T-helper 2 cell treated with Interferon-gamma antibody and Interleukin-4, amounts not matched to agents 100 ng/mL and 5 ng/mL, for 36 hours (primary cell): ENCODE data around the gene PCDHB7. TPM values are rescaled to one million over a fixed set of nuclear protein-coding genes. Genes with fewer than 3 reads are reported as not detected.
"Not testable (repeated sequence)": the region's sequence is repeated elsewhere in the genome, so short reads cannot be mapped to it uniquely, and the experiment has no call there.

Experiments
- intact Hi-C: fragments of 100-400 bp; cut with micrococcal nuclease; formaldehyde crosslinking; loops from one replicate; pipeline ENCODE4 v1.15.1; 2023
- total RNA-seq: library from RNA; stranded (reverse); gene quantifications from 2 replicates; pipeline ENCODE4 v1.2.3, GENCODE V29; 2022

The PCDHB7 gene
- total RNA-seq, 1 donor from 2014 or later = not detected

DNA sequence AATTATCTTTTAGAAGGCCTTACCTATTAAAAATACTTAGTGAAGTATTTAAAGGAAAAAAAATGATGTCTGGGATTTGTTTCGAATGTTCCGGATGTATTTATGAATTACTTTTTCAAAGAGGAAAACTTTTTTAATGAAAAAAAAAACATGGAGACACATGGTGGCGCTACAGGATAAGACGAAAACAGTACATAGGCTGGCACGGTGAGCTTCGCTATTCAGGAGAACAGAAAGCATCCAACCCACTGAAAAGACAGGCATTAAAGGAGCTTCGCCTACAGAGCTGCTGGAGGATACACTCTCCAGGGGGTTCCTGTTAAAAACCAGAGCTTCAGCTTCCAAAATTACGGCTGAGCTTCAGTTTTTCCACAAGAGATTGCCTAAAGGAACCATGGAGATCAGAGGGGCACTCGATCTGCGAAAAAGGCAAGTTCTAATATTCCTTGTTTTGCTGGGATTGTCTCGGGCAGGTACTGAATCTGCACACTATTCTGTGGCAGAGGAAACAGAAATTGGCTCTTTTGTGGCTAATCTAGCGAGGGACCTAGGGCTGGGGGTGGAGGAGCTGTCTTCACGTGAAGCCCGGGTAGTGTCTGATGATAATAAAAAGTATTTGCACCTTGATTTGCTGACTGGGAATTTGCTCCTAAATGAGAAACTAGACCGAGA, 50.8 kb downstream of the PCDHB7 start, which contains the start of gene PCDHB14:
Gene PCDHB14 (plus strand): TSS at position 232 of the 672 bp plus-strand sequence. CDS start 163 bp downstream, at position 395.
- intact Hi-C loops = no loop called here

DNA sequence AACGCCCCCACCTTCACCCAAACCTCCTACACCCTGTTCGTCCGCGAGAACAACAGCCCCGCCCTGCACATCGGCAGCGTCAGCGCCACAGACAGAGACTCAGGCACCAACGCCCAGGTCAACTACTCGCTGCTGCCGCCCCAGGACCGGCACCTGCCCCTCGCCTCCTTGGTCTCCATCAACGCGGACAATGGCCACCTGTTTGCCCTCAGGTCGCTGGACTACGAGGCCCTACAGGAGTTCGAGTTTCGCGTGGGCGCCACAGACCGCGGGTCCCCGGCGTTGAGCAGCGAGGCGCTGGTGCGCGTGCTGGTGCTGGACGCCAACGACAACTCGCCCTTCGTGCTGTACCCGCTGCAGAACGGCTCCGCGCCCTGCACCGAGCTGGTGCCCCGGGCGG, 52.4 kb downstream of the PCDHB7 start:
- intact Hi-C loops = not testable (repeated sequence)

DNA sequence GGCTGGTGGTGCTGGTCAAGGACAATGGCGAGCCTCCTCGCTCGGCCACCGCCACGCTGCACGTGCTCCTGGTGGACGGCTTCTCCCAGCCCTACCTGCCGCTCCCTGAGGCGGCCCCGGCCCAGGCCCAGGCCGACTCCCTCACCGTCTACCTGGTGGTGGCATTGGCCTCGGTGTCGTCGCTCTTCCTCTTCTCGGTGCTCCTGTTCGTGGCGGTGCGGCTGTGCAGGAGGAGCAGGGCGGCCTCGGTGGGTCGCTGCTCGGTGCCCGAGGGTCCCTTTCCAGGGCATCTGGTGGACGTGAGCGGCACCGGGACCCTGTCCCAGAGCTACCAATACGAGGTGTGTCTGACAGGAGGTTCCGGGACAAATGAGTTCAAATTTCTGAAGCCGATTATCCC, 53.0 kb downstream of the PCDHB7 start:
- intact Hi-C loops = not testable (repeated sequence)

Other genes with a start within 250 kb of the PCDHB7 start
- not detected in 2 replicates for gene PCDHAC1, start 246.3 kb upstream of the PCDHB7 start, total RNA-seq
- not detected in 2 replicates for gene PCDHAC2, start 206.2 kb upstream of the PCDHB7 start, total RNA-seq
- gene PCDHB1, start 121.3 kb upstream of the PCDHB7 start, total RNA-seq = not detected in 2 replicates
- gene PCDHB2, start 78.0 kb upstream of the PCDHB7 start, total RNA-seq = 0.09 and 0.14 TPM in 2 replicates
- gene PCDHB3, start 72.2 kb upstream of the PCDHB7 start, total RNA-seq = not detected in 2 replicates
- not detected in 2 replicates for gene PCDHB4, start 50.8 kb upstream of the PCDHB7 start, total RNA-seq
- not detected in 2 replicates for gene PCDHB5, start 37.4 kb upstream of the PCDHB7 start, total RNA-seq
- gene PCDHB6, start 22.6 kb upstream of the PCDHB7 start, total RNA-seq = not detected in 2 replicates
- not detected in 2 replicates for gene PCDHB8, start 5.1 kb downstream of the PCDHB7 start, total RNA-seq
- not detected in 2 replicates for gene PCDHB16, start 9.7 kb downstream of the PCDHB7 start, total RNA-seq
- gene PCDHB9, start 14.5 kb downstream of the PCDHB7 start, total RNA-seq = not detected in 2 replicates
- gene PCDHB10, start 19.7 kb downstream of the PCDHB7 start, total RNA-seq = not detected in 2 replicates
- not detected in 2 replicates for gene PCDHB11, start 27.0 kb downstream of the PCDHB7 start, total RNA-seq
- gene PCDHB12, start 36.1 kb downstream of the PCDHB7 start, total RNA-seq = not detected in 2 replicates
- gene PCDHB13, start 41.3 kb downstream of the PCDHB7 start, total RNA-seq = not detected in 2 replicates
- gene PCDHB14, start 50.7 kb downstream of the PCDHB7 start, total RNA-seq = not detected in 2 replicates
- gene PCDHB15, start 72.8 kb downstream of the PCDHB7 start, total RNA-seq = not detected in 2 replicates
- gene SLC25A2, start 131.4 kb downstream of the PCDHB7 start, total RNA-seq = 0.25 and 0.59 TPM in 2 replicates
- 60.8 and 64.9 TPM in 2 replicates for gene TAF7, start 148.1 kb downstream of the PCDHB7 start, total RNA-seq
- 0.09 TPM in 2 replicates for gene PCDHGA1, start 157.9 kb downstream of the PCDHB7 start, total RNA-seq
- gene PCDHGA2, start 166.1 kb downstream of the PCDHB7 start, total RNA-seq = 0.14 and 0.23 TPM in 2 replicates
- 0.23 and 0.34 TPM in 2 replicates for gene PCDHGA3, start 171.2 kb downstream of the PCDHB7 start, total RNA-seq
- gene PCDHGB1, start 177.5 kb downstream of the PCDHB7 start, total RNA-seq = 0.18 and 0.20 TPM in 2 replicates
- gene PCDHGA4, start 182.4 kb downstream of the PCDHB7 start, total RNA-seq = 0.43 and 0.45 TPM in 2 replicates
- gene PCDHGB2, start 187.3 kb downstream of the PCDHB7 start, total RNA-seq = 0.93 and 1.0 TPM in 2 replicates
- 0.41 and 0.55 TPM in 2 replicates for gene PCDHGA5, start 191.5 kb downstream of the PCDHB7 start, total RNA-seq
- 0.59 and 0.93 TPM in 2 replicates for gene PCDHGB3, start 197.6 kb downstream of the PCDHB7 start, total RNA-seq
- gene PCDHGA6, start 201.2 kb downstream of the PCDHB7 start, total RNA-seq = 0.57 and 0.70 TPM in 2 replicates
- 0.30 TPM in 2 replicates for gene PCDHGA7, start 210.1 kb downstream of the PCDHB7 start, total RNA-seq
- 0.18 and 0.23 TPM in 2 replicates for gene PCDHGB4, start 215.1 kb downstream of the PCDHB7 start, total RNA-seq
- 0.18 TPM in 2 replicates for gene PCDHGA8, start 220.0 kb downstream of the PCDHB7 start, total RNA-seq
- gene PCDHGB5, start 225.3 kb downstream of the PCDHB7 start, total RNA-seq = 0.55 and 0.61 TPM in 2 replicates
- 0.25 and 0.34 TPM in 2 replicates for gene PCDHGA9, start 230.1 kb downstream of the PCDHB7 start, total RNA-seq
- gene PCDHGB6, start 235.4 kb downstream of the PCDHB7 start, total RNA-seq = 0.25 and 0.41 TPM in 2 replicates
- 0.34 and 0.41 TPM in 2 replicates for gene PCDHGA10, start 240.3 kb downstream of the PCDHB7 start, total RNA-seq
- 0.20 and 0.39 TPM in 2 replicates for gene PCDHGB7, start 245.0 kb downstream of the PCDHB7 start, total RNA-seq
- gene PCDHGA11, start 248.4 kb downstream of the PCDHB7 start, total RNA-seq = 0.11 and 0.25 TPM in 2 replicates